Measurements from ENCODE around the gene CCDC33.

CCDC33 gene

GRCh38 chr15:74261041-74261440, 24.9 kb downstream of the CCDC33 start:
- DNase-seq = no peak

- no peak for DNase-seq
These were observed 25.6 kb downstream of the CCDC33 start for GRCh38 chr15:74261685-74262084.

GRCh38 chr15:74262151-74262550, 26.0 kb downstream of the CCDC33 start:
- DNase-seq = no peak

GRCh38 chr15:74262625-74263024, 26.5 kb downstream of the CCDC33 start:
- no peak for DNase-seq

GRCh38 chr15:74263466-74263865, 27.3 kb downstream of the CCDC33 start:
- no peak for DNase-seq

- no peak for DNase-seq
These were observed 28.0 kb downstream of the CCDC33 start for GRCh38 chr15:74264081-74264501.

- DNase-seq = no peak
These were observed 29.0 kb downstream of the CCDC33 start for GRCh38 chr15:74265046-74265639.

GRCh38 chr15:74268020-74268419, 31.9 kb downstream of the CCDC33 start:
- no peak for DNase-seq

GRCh38 chr15:74269362-74270035, 33.4 kb downstream of the CCDC33 start:
- no peak for DNase-seq

GRCh38 chr15:74270155-74270554, 34.0 kb downstream of the CCDC33 start:
- DNase-seq = no peak

- no peak for DNase-seq
These were observed 34.9 kb downstream of the CCDC33 start for GRCh38 chr15:74270854-74271520.

GRCh38 chr15:74272812-74273211, 36.7 kb downstream of the CCDC33 start:
- no peak for DNase-seq

- no peak for DNase-seq
These were observed 38.4 kb downstream of the CCDC33 start for GRCh38 chr15:74274470-74275038.

- no peak for DNase-seq
These were observed 39.8 kb downstream of the CCDC33 start for GRCh38 chr15:74275957-74276356.

GRCh38 chr15:74276560-74276959, 40.4 kb downstream of the CCDC33 start:
- no peak for DNase-seq

GRCh38 chr15:74277242-74277810, 41.2 kb downstream of the CCDC33 start:
- no peak for DNase-seq

- no peak for DNase-seq
These were observed 42.1 kb downstream of the CCDC33 start for GRCh38 chr15:74278207-74278606.

- no peak for DNase-seq
These were observed 45.3 kb downstream of the CCDC33 start for GRCh38 chr15:74281147-74282133.

GRCh38 chr15:74283368-74283767, 47.2 kb downstream of the CCDC33 start:
- DNase-seq = no peak

GRCh38 chr15:74289671-74290070, 53.5 kb downstream of the CCDC33 start:
- DNase-seq = no peak

GRCh38 chr15:74290645-74291044, 54.5 kb downstream of the CCDC33 start:
- DNase-seq = no peak
